ENCODE measurements around the gene GLRA3. TPM values are rescaled to one million over a fixed set of nuclear protein-coding genes. Genes with fewer than 3 reads are reported as not detected.

The GLRA3 gene
- total and polyA plus RNA-seq, 10 of the 15 experiments (the other 5 are each of a cell fraction or from before 2014, with no cell fraction given) = not detected

GRCh38 chr4:174853629-174854028 is 24.6 kb upstream of the GLRA3 start (continued):
- TF ChIP-seq MYC (IDR thresholded peaks at IDR 0.05; ENCODE audit: insufficient read depth, insufficient read length, insufficient replicate concordance, low read length, severe bottlenecking) (no peak), IRF4 (IDR thresholded peaks at IDR 0.05; ENCODE audit: low read depth, low read length) (no peak), EP300 (IDR thresholded peaks at IDR 0.05; ENCODE audit: borderline replicate concordance in 1 of 2, control insufficient read depth in 1 of 2, low read depth in 2 of 2, low read length in 2 of 2) (no peak), MYB (IDR thresholded peaks at IDR 0.05; ENCODE audit: borderline replicate concordance, low read depth, low read length) (no peak), ZBTB11 (CRISPR knock-in tag; IDR thresholded peaks at IDR 0.05) (no peak), SMARCA5 (IDR thresholded peaks at IDR 0.05) (no peak), CUX1 (IDR thresholded peaks at IDR 0.05; ENCODE audit: insufficient replicate concordance, low read depth, low read length) (no peak)
